ENCODE measurements around the gene TIMM22.

Gene TIMM22

DNA sequence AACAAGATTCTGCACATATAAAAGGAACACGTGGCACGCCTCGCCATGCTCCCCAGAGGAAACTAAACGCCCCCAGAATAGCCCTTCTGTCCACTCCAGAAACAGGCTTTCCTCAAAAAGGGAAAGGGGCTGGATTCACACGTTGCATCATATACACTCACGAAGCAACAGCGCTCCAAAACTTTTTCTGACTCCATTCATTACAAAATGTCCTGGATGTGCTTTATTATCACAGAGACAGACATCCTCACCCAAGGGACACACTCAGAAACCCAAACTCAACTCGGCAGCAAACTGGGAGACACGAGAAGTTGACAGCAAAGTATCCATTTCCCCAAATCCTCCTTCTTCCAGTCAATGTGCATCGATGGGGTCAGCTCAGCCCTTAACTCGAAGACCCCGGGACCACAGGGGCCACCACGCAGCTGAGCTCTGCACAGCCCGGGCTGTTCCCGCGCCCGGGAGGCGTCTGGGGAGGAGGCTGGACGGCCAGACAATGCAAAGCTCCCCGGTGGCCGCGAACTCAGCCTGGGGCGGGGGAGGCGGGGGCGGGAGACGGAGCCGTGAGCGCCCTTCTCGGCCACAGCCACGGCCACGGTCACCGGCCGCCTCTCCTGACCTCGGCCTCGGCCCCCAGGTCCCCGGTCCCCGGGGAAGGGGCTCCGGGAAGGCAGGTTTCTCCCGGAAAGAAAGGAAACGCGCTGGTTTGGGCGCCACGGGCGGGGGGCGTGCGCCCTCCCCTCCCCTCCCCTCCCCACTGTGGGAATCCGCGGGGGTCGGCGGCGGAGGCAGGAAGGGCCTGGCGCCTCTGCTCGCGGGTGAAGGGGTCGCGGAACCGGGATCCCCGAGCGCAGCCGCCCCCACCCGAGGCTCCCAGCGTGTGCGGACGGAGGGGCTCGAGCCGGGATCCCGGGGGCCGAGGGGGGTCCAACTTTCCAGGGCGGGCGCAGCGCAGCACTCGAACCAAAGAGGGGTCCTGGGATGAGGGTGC lies 18.5 kb upstream of the TIMM22 start:
- Histone ChIP-seq H4K20me1 (ENCODE audit: control insufficient read depth, insufficient read depth, low read depth, low read length) (no peaks in the 10 kb centered on the region), H3K36me3 (ENCODE audit: control insufficient read depth, low read length) (no peaks in the 10 kb centered on the region), H3F3A (ENCODE audit: control insufficient read depth, insufficient read depth) (peaks cover 14% of the 10 kb centered on the region), H3K4me3 (ENCODE audit: low read length) (peak overlapping the region; percentile 46), H3K9me3 (ENCODE audit: control insufficient read depth, insufficient read depth, low read length) (no peaks in the 10 kb centered on the region), H3K4me2 (ENCODE audit: low read length) (peak overlapping the region; percentile 43), H3K27ac (ENCODE audit: low read depth, low read length) (no peak overlapping the region), H3K27me3 (ENCODE audit: control insufficient read depth, low read length) (peaks cover 22% of the 10 kb centered on the region), H3K9me2 (replicated peaks; ENCODE audit: control insufficient read depth, low read length) (no peaks in the 10 kb centered on the region), H3K79me2 (ENCODE audit: control insufficient read depth, low read length) (no peaks in the 10 kb centered on the region), H3K4me1 (ENCODE audit: control insufficient read depth, low read length) (peaks cover 23% of the 10 kb centered on the region)
- 0 out of 2 replicates have a peak, but pooled peaks have one; percentile 22 for TF ChIP-seq EZH2phosphoT487 (IDR thresholded peaks at IDR 0.05; ENCODE audit: borderline replicate concordance, low read length)
- TF ChIP-seq, protein P1, sequence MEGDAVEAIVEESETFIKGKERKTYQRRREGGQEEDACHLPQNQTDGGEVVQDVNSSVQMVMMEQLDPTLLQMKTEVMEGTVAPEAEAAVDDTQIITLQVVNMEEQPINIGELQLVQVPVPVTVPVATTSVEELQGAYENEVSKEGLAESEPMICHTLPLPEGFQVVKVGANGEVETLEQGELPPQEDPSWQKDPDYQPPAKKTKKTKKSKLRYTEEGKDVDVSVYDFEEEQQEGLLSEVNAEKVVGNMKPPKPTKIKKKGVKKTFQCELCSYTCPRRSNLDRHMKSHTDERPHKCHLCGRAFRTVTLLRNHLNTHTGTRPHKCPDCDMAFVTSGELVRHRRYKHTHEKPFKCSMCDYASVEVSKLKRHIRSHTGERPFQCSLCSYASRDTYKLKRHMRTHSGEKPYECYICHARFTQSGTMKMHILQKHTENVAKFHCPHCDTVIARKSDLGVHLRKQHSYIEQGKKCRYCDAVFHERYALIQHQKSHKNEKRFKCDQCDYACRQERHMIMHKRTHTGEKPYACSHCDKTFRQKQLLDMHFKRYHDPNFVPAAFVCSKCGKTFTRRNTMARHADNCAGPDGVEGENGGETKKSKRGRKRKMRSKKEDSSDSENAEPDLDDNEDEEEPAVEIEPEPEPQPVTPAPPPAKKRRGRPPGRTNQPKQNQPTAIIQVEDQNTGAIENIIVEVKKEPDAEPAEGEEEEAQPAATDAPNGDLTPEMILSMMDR (IDR thresholded peaks at IDR 0.05; ENCODE audit: low read depth, low read length, poor library complexity, severe bottlenecking): no peak

DNA sequence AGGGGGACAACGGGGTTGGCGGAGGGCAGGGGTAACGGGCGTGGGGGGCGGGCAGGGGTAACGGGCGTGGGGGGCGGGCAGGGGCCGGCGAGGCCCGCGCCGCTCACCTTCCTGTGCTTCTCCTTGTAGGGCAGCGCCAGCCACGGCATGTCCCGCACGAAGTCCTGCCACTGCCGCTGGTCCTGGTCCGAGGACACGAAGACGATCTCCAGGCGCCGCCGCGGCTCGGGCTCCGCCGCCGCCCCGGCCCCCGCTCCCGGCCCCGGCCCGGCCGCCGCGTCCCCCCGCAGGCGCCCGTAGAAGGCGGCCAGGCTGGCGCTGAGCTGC lies 17.8 kb upstream of the TIMM22 start:
- peaks cover 14% of the 10 kb centered on the region for H3F3A ChIP-seq (ENCODE audit: control insufficient read depth, insufficient read depth)
- peaks cover 23% of the 10 kb centered on the region for H3K4me1 ChIP-seq (ENCODE audit: control insufficient read depth, low read length)
- no peaks in the 10 kb centered on the region for H3K79me2 ChIP-seq (ENCODE audit: control insufficient read depth, low read length)
- no peak for TF ChIP-seq EZH2phosphoT487 (IDR thresholded peaks at IDR 0.05; ENCODE audit: borderline replicate concordance, low read length)
- TF ChIP-seq, protein P1 (IDR thresholded peaks at IDR 0.05; ENCODE audit: low read depth, low read length, poor library complexity, severe bottlenecking): no peak
- no peaks in the 10 kb centered on the region for H3K36me3 ChIP-seq (ENCODE audit: control insufficient read depth, low read length)
- no peaks in the 10 kb centered on the region for H3K9me2 ChIP-seq (replicated peaks; ENCODE audit: control insufficient read depth, low read length)
- H3K9me3 ChIP-seq (ENCODE audit: control insufficient read depth, insufficient read depth, low read length): no peaks in the 10 kb centered on the region
- H3K4me2 ChIP-seq (ENCODE audit: low read length): peak overlapping the region; percentile 70
- peak overlapping the region; percentile 76 for H3K4me3 ChIP-seq (ENCODE audit: low read length)
- no peak overlapping the region for H3K27ac ChIP-seq (ENCODE audit: low read depth, low read length)
- peaks cover 22% of the 10 kb centered on the region for H3K27me3 ChIP-seq (ENCODE audit: control insufficient read depth, low read length)
- H4K20me1 ChIP-seq (ENCODE audit: control insufficient read depth, insufficient read depth, low read depth, low read length): no peaks in the 10 kb centered on the region

DNA sequence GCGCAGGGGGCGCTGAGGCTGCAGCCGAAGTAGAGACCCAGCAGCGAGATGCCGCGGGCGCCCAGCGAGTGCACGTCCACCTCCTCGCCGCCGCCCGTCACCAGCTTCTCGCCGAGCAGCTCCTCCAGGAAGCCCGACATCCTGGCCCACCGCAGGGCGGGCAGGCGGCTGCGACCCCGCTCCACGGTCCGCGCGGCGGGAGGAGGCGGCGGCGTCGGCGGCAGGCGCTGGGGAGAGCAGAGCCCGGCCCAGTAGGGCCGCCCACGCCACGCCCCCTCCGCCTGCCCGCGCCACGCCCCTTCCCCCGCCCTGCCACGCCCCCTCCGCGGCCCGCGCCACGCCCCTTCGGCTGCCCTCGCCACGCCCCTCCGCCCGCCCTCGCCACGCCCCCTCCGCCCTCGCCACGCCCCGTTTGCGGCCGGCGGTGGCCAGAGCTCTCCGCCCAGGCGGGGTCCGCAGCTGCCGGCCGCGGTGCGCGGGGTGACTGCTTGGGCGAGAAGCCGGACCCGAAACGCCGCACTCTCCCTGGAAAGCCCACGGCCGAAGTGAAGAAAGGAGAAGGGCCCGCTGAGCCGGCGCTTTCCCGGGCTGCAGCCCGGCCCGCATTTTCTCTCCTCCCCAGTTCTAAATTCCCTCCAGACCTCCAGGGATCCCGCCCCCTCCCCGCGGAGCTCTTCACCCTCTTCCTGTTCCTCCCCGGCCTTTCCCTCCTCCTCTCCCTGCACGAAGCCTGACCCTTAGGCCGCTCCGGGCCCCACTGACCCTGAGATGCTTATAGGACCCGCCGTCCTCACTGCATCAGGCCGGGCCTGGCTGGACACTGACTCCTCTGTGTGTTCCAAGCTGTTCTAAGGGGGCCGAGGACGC lies 17.2 kb upstream of the TIMM22 start, which contains the start of gene NXN:
NXN (minus strand) TSS at position 238 of the 867 bp plus-strand sequence.
- Histone ChIP-seq H3K4me2 (ENCODE audit: low read length) (peak within 1 kb of the TSS; percentile 94), H3F3A (ENCODE audit: control insufficient read depth, insufficient read depth) (peaks cover 14% of the 10 kb centered on the region), H3K9me2 (replicated peaks; ENCODE audit: control insufficient read depth, low read length) (no peaks in the 10 kb centered on the region), H3K36me3 (ENCODE audit: control insufficient read depth, low read length) (no peaks in the 10 kb centered on the region), H3K9me3 (ENCODE audit: control insufficient read depth, insufficient read depth, low read length) (no peaks in the 10 kb centered on the region), H3K79me2 (ENCODE audit: control insufficient read depth, low read length) (no peaks in the 10 kb centered on the region), H4K20me1 (ENCODE audit: control insufficient read depth, insufficient read depth, low read depth, low read length) (no peaks in the 10 kb centered on the region), H3K4me3 (ENCODE audit: low read length) (peak within 1 kb of the TSS; percentile 76), H3K27me3 (ENCODE audit: control insufficient read depth, low read length) (peaks cover 22% of the 10 kb centered on the region), H3K27ac (ENCODE audit: low read depth, low read length) (peak within 1 kb of the TSS; percentile 88), H3K4me1 (ENCODE audit: control insufficient read depth, low read length) (peaks cover 23% of the 10 kb centered on the region)
- TF ChIP-seq EZH2phosphoT487 (IDR thresholded peaks at IDR 0.05; ENCODE audit: borderline replicate concordance, low read length): no peak
